K562 (cell line): ENCODE results near the gene LRP10. TPM values are rescaled to one million over a fixed set of nuclear protein-coding genes. Genes with fewer than 3 reads are reported as not detected.
A peak's percentile ranks its signal among the peaks of the same experiment; 100 is the strongest.

Experiments
- C11orf30 ChIP-seq: fragments of 450-650 bp; IDR thresholded peaks from 2 replicates; pipeline ENCODE4 v1.6.1; 2016; ENCODE audit warnings: low read depth, mild to moderate bottlenecking
- EZH2 ChIP-seq: IDR thresholded peaks from 2 replicates; pipeline ENCODE4 v1.6.1; 2012; ENCODE audit warnings: low read depth, mild to moderate bottlenecking, inconsistent platforms, low read length, borderline replicate concordance
- FOXP1 ChIP-seq: sonication (generic); formaldehyde crosslinking; IDR thresholded peaks from 2 replicates; pipeline ENCODE4 v1.8.0; 2022; ENCODE audit warnings: mild to moderate bottlenecking, missing genetic modification reagents
- HNRNPK ChIP-seq: fragments of 200-400 bp; formaldehyde crosslinking; IDR thresholded peaks from one replicate; pipeline ENCODE4 v1.6.1; 2018; ENCODE audit warnings: mild to moderate bottlenecking, low read depth, low read length; ENCODE audit not compliant: poor library complexity, severe bottlenecking
- KAT7 ChIP-seq: sonication (generic); formaldehyde crosslinking; IDR thresholded peaks from 2 replicates; pipeline ENCODE4 v1.8.0; 2022; ENCODE audit warnings: missing genetic modification reagents, mild to moderate bottlenecking, borderline replicate concordance
- LARP7 ChIP-seq: fragments of 450-650 bp; IDR thresholded peaks from 2 replicates; pipeline ENCODE4 v1.6.1; 2016
- MEIS2 ChIP-seq: fragments of 450-650 bp; IDR thresholded peaks from 2 replicates; pipeline ENCODE4 v1.6.1; 2014; ENCODE audit warnings: mild to moderate bottlenecking; ENCODE audit not compliant: partially characterized antibody
- POLR2G ChIP-seq: fragments of 200-400 bp; formaldehyde crosslinking; IDR thresholded peaks from 2 replicates; pipeline ENCODE4 v1.6.1; 2017; ENCODE audit warnings: low read depth, mild to moderate bottlenecking, antibody characterized with exemption, low read length, moderate library complexity
- RBM17 ChIP-seq: fragments of 200-400 bp; formaldehyde crosslinking; IDR thresholded peaks from 2 replicates; pipeline ENCODE4 v1.6.1; 2017; ENCODE audit warnings: low read depth, mild to moderate bottlenecking, low read length, borderline replicate concordance
- SAFB2 ChIP-seq: fragments of 200-400 bp; formaldehyde crosslinking; IDR thresholded peaks from 2 replicates; pipeline ENCODE4 v1.6.1; 2018; ENCODE audit warnings: borderline replicate concordance, low read length, low read depth, moderate library complexity; ENCODE audit not compliant: severe bottlenecking
- SMARCA4 ChIP-seq: fragments of 450-650 bp; IDR thresholded peaks from 2 replicates; pipeline ENCODE4 v1.6.1; 2016
- XRCC4 ChIP-seq: IDR thresholded peaks from one replicate; pipeline ENCODE4 v1.6.1; 2011; ENCODE audit not compliant: insufficient read depth, insufficient read length; ENCODE audit errors: extremely low read depth
- ZBTB34 ChIP-seq: fragments of 250-450 bp; sonication (Bioruptor Pico); IDR thresholded peaks from 2 replicates; pipeline ENCODE4 v1.8.0; 2021; ENCODE audit warnings: mild to moderate bottlenecking, moderate library complexity
- ZNF644 ChIP-seq: fragments of 200-800 bp; sonication (Bioruptor generic); IDR thresholded peaks from 2 replicates; pipeline ENCODE4 v1.6.1; 2016; ENCODE audit warnings: low read depth, missing genetic modification characterization, missing compliant biosample characterization
- polyA plus RNA-seq, 8 experiments: library from polyadenylated mRNA; depleted of rRNA in 4 of 8; stranded (reverse) in 5 of 8; unstranded in 3 of 8; fragments of >200 nt; fragmentation: Nextera tagmentation in 2 of 8; fragmentation: Illumina TruSeq in 1 of 8; extraction: Ambion mirVana in 2 of 8; extraction: Trizol in 1 of 8; gene quantifications; 2 replicates each; pipeline versions ENCODE4 v1.2.1 to v1.2.3, GENCODE V29; 2011 to 2014; ENCODE audit warnings: inconsistent platforms in 1 of 8, missing spikeins in 1 of 8
- total RNA-seq, 7 experiments: library from RNA; depleted of rRNA in 6 of 7; stranded (reverse); fragments of >200 nt in 6 of 7; fragmentation: Illumina TruSeq in 2 of 7; extraction: Trizol in 2 of 7; gene quantifications; 2 replicates each; pipeline versions ENCODE4 v1.2.1 to v1.2.3, GENCODE V29; 2011 to 2021; ENCODE audit warnings: low replicate concordance in 1 of 7
- TF ChIP-seq, protein P1 (sequence below): fragments of 250-450 bp; sonication (Bioruptor Pico); IDR thresholded peaks from 2 replicates; pipeline ENCODE4 v1.4.0; 2020; ENCODE audit warnings: mild to moderate bottlenecking
- TF ChIP-seq, protein P2 (sequence below): fragments of 250-450 bp; sonication (Bioruptor Pico); IDR thresholded peaks from 2 replicates; pipeline ENCODE4 v1.4.0; 2020; ENCODE audit warnings: mild to moderate bottlenecking, moderate library complexity
- TF ChIP-seq, protein P3 (sequence below): fragments of 450-650 bp; formaldehyde crosslinking; IDR thresholded peaks from 2 replicates; pipeline ENCODE4 v1.4.0; 2020; ENCODE audit warnings: mild to moderate bottlenecking, mixed read lengths
- TF ChIP-seq, protein P4 (sequence below): fragments of 450-650 bp; formaldehyde crosslinking; IDR thresholded peaks from 2 replicates; pipeline ENCODE4 v1.4.0; 2020; ENCODE audit warnings: mild to moderate bottlenecking, moderate library complexity

The LRP10 gene
- total and polyA plus RNA-seq, 9 of the 15 experiments (the other 6 are each of a cell fraction or from before 2014, with no cell fraction given): 1.3 to 45.5 (median 10.9) TPM

- TF ChIP-seq, protein P1, sequence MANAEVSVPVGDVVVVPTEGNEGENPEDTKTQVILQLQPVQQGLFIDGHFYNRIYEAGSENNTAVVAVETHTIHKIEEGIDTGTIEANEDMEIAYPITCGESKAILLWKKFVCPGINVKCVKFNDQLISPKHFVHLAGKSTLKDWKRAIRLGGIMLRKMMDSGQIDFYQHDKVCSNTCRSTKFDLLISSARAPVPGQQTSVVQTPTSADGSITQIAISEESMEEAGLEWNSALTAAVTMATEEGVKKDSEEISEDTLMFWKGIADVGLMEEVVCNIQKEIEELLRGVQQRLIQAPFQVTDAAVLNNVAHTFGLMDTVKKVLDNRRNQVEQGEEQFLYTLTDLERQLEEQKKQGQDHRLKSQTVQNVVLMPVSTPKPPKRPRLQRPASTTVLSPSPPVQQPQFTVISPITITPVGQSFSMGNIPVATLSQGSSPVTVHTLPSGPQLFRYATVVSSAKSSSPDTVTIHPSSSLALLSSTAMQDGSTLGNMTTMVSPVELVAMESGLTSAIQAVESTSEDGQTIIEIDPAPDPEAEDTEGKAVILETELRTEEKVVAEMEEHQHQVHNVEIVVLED: no peak
- TF ChIP-seq, protein P2, sequence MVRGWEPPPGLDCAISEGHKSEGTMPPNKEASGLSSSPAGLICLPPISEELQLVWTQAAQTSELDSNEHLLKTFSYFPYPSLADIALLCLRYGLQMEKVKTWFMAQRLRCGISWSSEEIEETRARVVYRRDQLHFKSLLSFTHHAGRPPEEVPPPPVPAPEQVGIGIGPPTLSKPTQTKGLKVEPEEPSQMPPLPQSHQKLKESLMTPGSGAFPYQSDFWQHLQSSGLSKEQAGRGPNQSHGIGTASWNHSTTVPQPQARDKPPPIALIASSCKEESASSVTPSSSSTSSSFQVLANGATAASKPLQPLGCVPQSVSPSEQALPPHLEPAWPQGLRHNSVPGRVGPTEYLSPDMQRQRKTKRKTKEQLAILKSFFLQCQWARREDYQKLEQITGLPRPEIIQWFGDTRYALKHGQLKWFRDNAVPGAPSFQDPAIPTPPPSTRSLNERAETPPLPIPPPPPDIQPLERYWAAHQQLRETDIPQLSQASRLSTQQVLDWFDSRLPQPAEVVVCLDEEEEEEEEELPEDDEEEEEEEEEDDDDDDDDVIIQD (CRISPR knock-in tag): no peak
- no peak for TF ChIP-seq EZH2
- TF ChIP-seq, protein P3, sequence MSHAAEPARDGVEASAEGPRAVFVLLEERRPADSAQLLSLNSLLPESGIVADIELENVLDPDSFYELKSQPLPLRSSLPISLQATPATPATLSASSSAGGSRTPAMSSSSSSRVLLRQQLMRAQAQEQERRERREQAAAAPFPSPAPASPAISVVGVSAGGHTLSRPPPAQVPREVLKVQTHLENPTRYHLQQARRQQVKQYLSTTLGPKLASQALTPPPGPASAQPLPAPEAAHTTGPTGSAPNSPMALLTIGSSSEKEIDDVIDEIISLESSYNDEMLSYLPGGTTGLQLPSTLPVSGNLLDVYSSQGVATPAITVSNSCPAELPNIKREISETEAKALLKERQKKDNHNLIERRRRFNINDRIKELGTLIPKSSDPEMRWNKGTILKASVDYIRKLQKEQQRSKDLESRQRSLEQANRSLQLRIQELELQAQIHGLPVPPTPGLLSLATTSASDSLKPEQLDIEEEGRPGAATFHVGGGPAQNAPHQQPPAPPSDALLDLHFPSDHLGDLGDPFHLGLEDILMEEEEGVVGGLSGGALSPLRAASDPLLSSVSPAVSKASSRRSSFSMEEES: no peak
- TF ChIP-seq POLR2G: peak; percentile 57
- no peak for TF ChIP-seq RBM17
- no peak for TF ChIP-seq C11orf30
- TF ChIP-seq SAFB2: no peak
- no peak; the same call in 1 of the 2 replicates for TF ChIP-seq KAT7
- no peak for TF ChIP-seq MEIS2
- TF ChIP-seq SMARCA4: 0 out of 2 replicates have a peak, but pooled peaks have one; percentile 55
- no peak for TF ChIP-seq XRCC4
- no peak for TF ChIP-seq LARP7
- no peak for TF ChIP-seq ZBTB34 (CRISPR knock-in tag)
- 0 out of 2 replicates have a peak, but pooled peaks have one; percentile 44 for TF ChIP-seq FOXP1 (CRISPR knock-in tag)
- no peak for TF ChIP-seq HNRNPK
- no peak for TF ChIP-seq ZNF644 (tag)
- TF ChIP-seq, protein P4, sequence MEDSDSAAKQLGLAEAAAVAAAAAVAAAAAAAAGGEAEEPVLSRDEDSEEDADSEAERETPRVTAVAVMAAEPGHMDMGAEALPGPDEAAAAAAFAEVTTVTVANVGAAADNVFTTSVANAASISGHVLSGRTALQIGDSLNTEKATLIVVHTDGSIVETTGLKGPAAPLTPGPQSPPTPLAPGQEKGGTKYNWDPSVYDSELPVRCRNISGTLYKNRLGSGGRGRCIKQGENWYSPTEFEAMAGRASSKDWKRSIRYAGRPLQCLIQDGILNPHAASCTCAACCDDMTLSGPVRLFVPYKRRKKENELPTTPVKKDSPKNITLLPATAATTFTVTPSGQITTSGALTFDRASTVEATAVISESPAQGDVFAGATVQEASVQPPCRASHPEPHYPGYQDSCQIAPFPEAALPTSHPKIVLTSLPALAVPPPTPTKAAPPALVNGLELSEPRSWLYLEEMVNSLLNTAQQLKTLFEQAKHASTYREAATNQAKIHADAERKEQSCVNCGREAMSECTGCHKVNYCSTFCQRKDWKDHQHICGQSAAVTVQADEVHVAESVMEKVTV: peak; percentile 89
Measured at GRCh38 chr14:22852940-22853767, 18.4 kb upstream of the LRP10 start (continued).
